ENCODE data around the gene PDCD11. TPM values are rescaled to one million over a fixed set of nuclear protein-coding genes. Genes with fewer than 3 reads are reported as not detected.
A peak's percentile ranks its signal among the peaks of the same experiment; 100 is the strongest.

Gene PDCD11
- polyA plus RNA-seq, 3 donors, result 31.3 to 34.0 (median 33.4) TPM

- no peak for DNase-seq (ENCODE audit: low read depth in 3 of 3, low spot score in 2 of 3)
Observed at GRCh38 chr10:103449208-103450144, 53.0 kb downstream of the PDCD11 start.

- no peak for DNase-seq (ENCODE audit: low read depth in 3 of 3, low spot score in 2 of 3)
Observed at GRCh38 chr10:103450201-103450695, 53.8 kb downstream of the PDCD11 start.

GRCh38 chr10:103451091-103451813 lies 54.8 kb downstream of the PDCD11 start:
- DNase-seq (ENCODE audit: low read depth in 3 of 3, low spot score in 2 of 3), result no peak

- peak; percentile 14 to 53 (median 36) for DNase-seq (ENCODE audit: low read depth in 3 of 3, low spot score in 2 of 3)
Observed at GRCh38 chr10:103451831-103452505, 55.5 kb downstream of the PDCD11 start, which contains the start of gene CALHM2. Gene CALHM2, minus strand, starts transcription at chr10:103452370. Its CDS starts 2,429 bp downstream, at chr10:103449941.

GRCh38 chr10:103452506-103453230 lies 56.2 kb downstream of the PDCD11 start:
- DNase-seq (ENCODE audit: low read depth in 3 of 3, low spot score in 2 of 3), result no peak

- DNase-seq (ENCODE audit: low read depth in 3 of 3, low spot score in 2 of 3), result no peak
Observed at GRCh38 chr10:103454026-103454425, 57.6 kb downstream of the PDCD11 start.

GRCh38 chr10:103455235-103455634 lies 58.8 kb downstream of the PDCD11 start:
- no peak for DNase-seq (ENCODE audit: low read depth in 3 of 3, low spot score in 2 of 3)

- DNase-seq (ENCODE audit: low read depth in 3 of 3, low spot score in 2 of 3), result no peak
Observed at GRCh38 chr10:103456074-103456660, 59.7 kb downstream of the PDCD11 start.

- DNase-seq (ENCODE audit: low read depth in 3 of 3, low spot score in 2 of 3), result no peak
Observed at GRCh38 chr10:103457176-103457712, 60.8 kb downstream of the PDCD11 start.

- no peak for DNase-seq (ENCODE audit: low read depth in 3 of 3, low spot score in 2 of 3)
Observed at GRCh38 chr10:103457896-103458583, 61.6 kb downstream of the PDCD11 start.

- DNase-seq (ENCODE audit: low read depth in 3 of 3, low spot score in 2 of 3), result no peak
Observed at GRCh38 chr10:103458720-103459119, 62.3 kb downstream of the PDCD11 start, which contains the start of gene CALHM1. Gene CALHM1, minus strand, starts transcription at chr10:103458900. Its CDS starts 149 bp downstream, at chr10:103458751.

- DNase-seq (ENCODE audit: low read depth in 3 of 3, low spot score in 2 of 3), result no peak
Observed at GRCh38 chr10:103459615-103460014, 63.2 kb downstream of the PDCD11 start.

GRCh38 chr10:103463499-103463898 lies 67.1 kb downstream of the PDCD11 start:
- DNase-seq (ENCODE audit: low read depth in 3 of 3, low spot score in 2 of 3), result no peak

GRCh38 chr10:103465411-103466179 lies 69.2 kb downstream of the PDCD11 start:
- DNase-seq (ENCODE audit: low read depth in 3 of 3, low spot score in 2 of 3), result no peak

GRCh38 chr10:103466734-103467133 lies 70.3 kb downstream of the PDCD11 start:
- no peak for DNase-seq (ENCODE audit: low read depth in 3 of 3, low spot score in 2 of 3)

GRCh38 chr10:103467406-103467805 lies 71.0 kb downstream of the PDCD11 start:
- no peak for DNase-seq (ENCODE audit: low read depth in 3 of 3, low spot score in 2 of 3)

GRCh38 chr10:103469201-103469600 lies 72.8 kb downstream of the PDCD11 start:
- no peak for DNase-seq (ENCODE audit: low read depth in 3 of 3, low spot score in 2 of 3)
